CD14-positive monocyte (primary cell): ENCODE data around the gene FOXP1. TPM values are rescaled to one million over a fixed set of nuclear protein-coding genes. Genes with fewer than 3 reads are reported as not detected.

Source experiments
- DNase-seq, 3 donors: peaks; one replicate each; pipeline ENCODE4 v3.0.0-alpha.2; 2011 to 2022
- H2AFZ ChIP-seq: 2 replicates; pipeline ENCODE4 v1.6.0; 2012; ENCODE audit warnings: mild to moderate bottlenecking, low read depth, low read length, inconsistent platforms; ENCODE audit not compliant: insufficient read depth, poor library complexity, severe bottlenecking
- H3K27ac ChIP-seq, 2 donors: 1 replicate in 1 of 2; 2 replicates in 1 of 2; pipeline ENCODE4 v1.5.1; 2012 to 2013; ENCODE audit warnings: low read length in 2 of 2, control low read depth in 1 of 2, inconsistent platforms in 1 of 2, low read depth in 1 of 2, mild to moderate bottlenecking in 1 of 2
- H3K27me3 ChIP-seq, 2 donors: one replicate each; pipeline versions ENCODE4 v1.6.0 to v1.6.1; 2011 to 2013; ENCODE audit warnings: low read length in 2 of 2; ENCODE audit not compliant: control insufficient read depth in 2 of 2, insufficient read depth in 2 of 2
- H3K36me3 ChIP-seq, 2 donors: replicated peaks in 1 of 2; 1 replicate in 1 of 2; 2 replicates in 1 of 2; pipeline versions ENCODE4 v1.5.1 to v1.6.1; 2012 to 2013; ENCODE audit warnings: low read length in 2 of 2, control low read depth in 1 of 2, inconsistent platforms in 1 of 2, mild to moderate bottlenecking in 1 of 2; ENCODE audit not compliant: insufficient read depth in 2 of 2, control insufficient read depth in 1 of 2
- H3K4me1 ChIP-seq, 2 donors: 1 replicate in 1 of 2; 2 replicates in 1 of 2; pipeline versions ENCODE4 v1.5.1 to v1.6.1; 2012 to 2013; ENCODE audit warnings: low read length in 2 of 2, control low read depth in 1 of 2, inconsistent platforms in 1 of 2, mild to moderate bottlenecking in 1 of 2, moderate library complexity in 1 of 2; ENCODE audit not compliant: insufficient read depth in 2 of 2, control insufficient read depth in 1 of 2
- H3K4me2 ChIP-seq: replicated peaks from 2 replicates; pipeline ENCODE3; 2012; ENCODE audit warnings: low read length, moderate library complexity, mild to moderate bottlenecking; ENCODE audit not compliant: poor library complexity, severe bottlenecking; ENCODE audit errors: extremely low read depth
- H3K4me3 ChIP-seq, 3 experiments: fragments of 200-600 bp in 1 of 3; sonication (generic) in 1 of 3; replicated peaks in 1 of 3; 1 replicate in 2 of 3; 2 replicates in 1 of 3; pipeline ENCODE4 v1.5.1; 2011 to 2013; ENCODE audit warnings: low read length in 3 of 3, mild to moderate bottlenecking in 3 of 3, control low read depth in 2 of 3, low read depth in 2 of 3, inconsistent platforms in 1 of 3, moderate library complexity in 1 of 3
- H3K79me2 ChIP-seq: 2 replicates; pipeline ENCODE4 v1.6.0; 2012; ENCODE audit warnings: mild to moderate bottlenecking, control low read depth, inconsistent platforms, low read length, moderate library complexity; ENCODE audit not compliant: insufficient read depth
- H3K9ac ChIP-seq: 2 replicates; pipeline ENCODE4 v1.6.0; 2017; ENCODE audit warnings: low read length, mild to moderate bottlenecking; ENCODE audit not compliant: insufficient read depth, poor library complexity, severe bottlenecking
- H3K9me3 ChIP-seq, 2 donors: replicated peaks in 1 of 2; 1 replicate in 1 of 2; 2 replicates in 1 of 2; pipeline versions ENCODE4 v1.5.1 to v1.6.1; 2012 to 2013; ENCODE audit warnings: low read length in 2 of 2, control low read depth in 1 of 2; ENCODE audit not compliant: control insufficient read depth in 1 of 2, insufficient read depth in 1 of 2
- H4K20me1 ChIP-seq: 2 replicates; pipeline ENCODE4 v1.6.0; 2012; ENCODE audit warnings: mild to moderate bottlenecking, low read length, control low read depth, moderate library complexity; ENCODE audit not compliant: insufficient read depth
- H3K27ac Mint-ChIP-seq, 7 donors: one replicate each; pipeline ENCODE4 v1.8.0; 2020; ENCODE audit warnings: mild to moderate bottlenecking in 7 of 7, mixed read lengths in 7 of 7, moderate library complexity in 6 of 7, inconsistent platforms in 2 of 7
- H3K27me3 Mint-ChIP-seq, 3 donors: one replicate each; pipeline ENCODE4 v1.8.0; 2021 to 2022; ENCODE audit warnings: low read depth in 3 of 3, mild to moderate bottlenecking in 3 of 3, mixed read lengths in 3 of 3, moderate library complexity in 3 of 3, inconsistent platforms in 1 of 3
- H3K36me3 Mint-ChIP-seq, 2 donors: one replicate each; pipeline ENCODE4 v1.8.0; 2020; ENCODE audit warnings: mixed read lengths in 2 of 2, inconsistent platforms in 1 of 2, mild to moderate bottlenecking in 1 of 2
- H3K4me1 Mint-ChIP-seq: one replicate; pipeline ENCODE4 v1.8.0; 2020; ENCODE audit warnings: mild to moderate bottlenecking, mixed read lengths
- H3K4me3 Mint-ChIP-seq, 2 donors: one replicate each; pipeline ENCODE4 v1.8.0; 2020; ENCODE audit warnings: mild to moderate bottlenecking in 2 of 2, mixed read lengths in 2 of 2, moderate library complexity in 1 of 2
- H3K9me3 Mint-ChIP-seq, 7 donors: one replicate each; pipeline ENCODE4 v1.8.0; 2020 to 2022; ENCODE audit warnings: mixed read lengths in 7 of 7, mild to moderate bottlenecking in 6 of 7, moderate library complexity in 6 of 7, inconsistent platforms in 2 of 7
- CTCF ChIP-seq: fragments of 200-600 bp; IDR thresholded peaks from one replicate; pipeline ENCODE4 v1.8.0; 2022; ENCODE audit warnings: antibody characterized with exemption, mild to moderate bottlenecking
- WGBS: methylation state at CpG from one replicate; pipeline ENCODE4 v1.1.5; 2013; ENCODE audit warnings: missing lambda C conversion rate; ENCODE audit not compliant: insufficient coverage; 5-methylcytosine and 5-hydroxymethylcytosine counted together
- intact Hi-C, 2 donors: fragments of 100-400 bp; cut with micrococcal nuclease; formaldehyde crosslinking; loops; one replicate each; pipeline versions ENCODE4 v1.15.0 to v1.15.1; 2023
- polyA plus RNA-seq, 3 donors: library from polyadenylated mRNA; depleted of rRNA in 1 of 3; unstranded in 2 of 3; stranded (reverse) in 1 of 3; fragments of 300-500 nt in 2 of 3; fragments of >200 nt in 1 of 3; fragmentation: Illumina TruSeq in 2 of 3; gene quantifications; 1 replicate in 2 of 3; 2 replicates in 1 of 3; pipeline ENCODE4 v1.2.3, GENCODE V29; 2012 to 2021

Gene FOXP1
- polyA plus RNA-seq, 3 donors: 25.7 to 42.6 (median 27.8) TPM

- no peak for TF ChIP-seq CTCF
- H3K36me3 Mint-ChIP-seq: peaks cover 2 to 11% of the 10 kb centered on the region in 2 donors
- H3K27ac Mint-ChIP-seq: peak overlapping the region in 2 of 7 donors; percentile 15 to 19
- WGBS: no CpG with 5 or more reads among the region's 4 CpGs
- H3K9me3 Mint-ChIP-seq: peaks cover 0 to under 1% (median 0%) of the 10 kb centered on the region in 7 donors
- Histone ChIP-seq H4K20me1 (peaks cover 44% of the 10 kb centered on the region), H3K79me2 (peaks cover 9% of the 10 kb centered on the region), H3K4me3 (no peak overlapping the region), H3K9me3 (no peaks in the 10 kb centered on the region), H3K36me3 (no peaks in the 10 kb centered on the region), H2AFZ (no peak overlapping the region), H3K4me1 (no peaks in the 10 kb centered on the region), H3K4me2 (no peak overlapping the region), H3K27me3 (no peaks in the 10 kb centered on the region), H3K27ac (no peak overlapping the region), H3K9ac (no peak overlapping the region)
- DNase-seq: no peak
- intact Hi-C loops: no loop called here
- H3K27me3 Mint-ChIP-seq: peaks cover 0 to 1% (median 0%) of the 10 kb centered on the region in 3 donors
- H3K4me3 Mint-ChIP-seq: no peak overlapping the region
- H3K4me1 Mint-ChIP-seq: peaks cover 12% of the 10 kb centered on the region
Observed at GRCh38 chr3:71088742-71089141, 494.8 kb downstream of the FOXP1 start.

GRCh38 chr3:71088019-71088708, 495.4 kb downstream of the FOXP1 start:
- H3K9ac ChIP-seq: no peak overlapping the region

More at GRCh38 chr3:71088019-71088708, 495.4 kb downstream of the FOXP1 start:
- H3K27ac ChIP-seq: no peak overlapping the region
- H3K79me2 ChIP-seq: peaks cover 9% of the 10 kb centered on the region
- DNase-seq: no peak
- H3K36me3 ChIP-seq: no peaks in the 10 kb centered on the region
- H3K4me3 ChIP-seq: no peak overlapping the region
- Mint-ChIP-seq H3K4me1 (peaks cover 12% of the 10 kb centered on the region), H3K9me3 (peaks cover 0 to 2% (median 0%) of the 10 kb centered on the region in 7 donors), H3K36me3 (peaks cover 2 to 11% of the 10 kb centered on the region in 2 donors), H3K27me3 (peaks cover 0 to 1% (median 0%) of the 10 kb centered on the region in 3 donors), H3K27ac (peak overlapping the region in 1 of 7 donors; percentile 52), H3K4me3 (no peak overlapping the region)
- WGBS: 67% methylated on average over 2 of the region's 8 CpGs
- no peaks in the 10 kb centered on the region for H3K4me1 ChIP-seq
- TF ChIP-seq CTCF: no peak
- no peak overlapping the region for H2AFZ ChIP-seq
- no peaks in the 10 kb centered on the region for H3K27me3 ChIP-seq
- H4K20me1 ChIP-seq: peaks cover 44% of the 10 kb centered on the region
- H3K9me3 ChIP-seq: no peaks in the 10 kb centered on the region
- intact Hi-C loops: no loop called here
- no peak overlapping the region for H3K4me2 ChIP-seq
